DOHH2 (cell line): ENCODE results near the gene SLC9C2.

Experiments used
- H3F3A ChIP-seq: fragments of 200-600 bp; sonication (generic), shearing (Covaris generic); 2 replicates; pipeline ENCODE4 v1.6.0; 2016; ENCODE audit warnings: antibody characterized with exemption, mild to moderate bottlenecking; ENCODE audit not compliant: control insufficient read depth, insufficient read depth
- H3K27ac ChIP-seq: fragments of 200-600 bp; sonication (generic); 2 replicates; pipeline ENCODE4 v1.5.1; 2014; ENCODE audit warnings: low read depth, mild to moderate bottlenecking, low read length, moderate library complexity
- H3K27me3 ChIP-seq: fragments of 200-600 bp; sonication (generic); 2 replicates; pipeline ENCODE4 v1.6.1; 2014; ENCODE audit warnings: mild to moderate bottlenecking, low read length, mixed read lengths; ENCODE audit not compliant: control insufficient read depth
- H3K36me3 ChIP-seq: fragments of 200-600 bp; sonication (generic); 2 replicates; pipeline ENCODE4 v1.6.1; 2014; ENCODE audit warnings: mild to moderate bottlenecking, low read length, moderate library complexity, mixed read lengths; ENCODE audit not compliant: control insufficient read depth
- H3K4me1 ChIP-seq: fragments of 200-600 bp; sonication (generic); 2 replicates; pipeline ENCODE4 v1.6.1; 2014; ENCODE audit warnings: mild to moderate bottlenecking, low read length, mixed read lengths; ENCODE audit not compliant: control insufficient read depth
- H3K4me2 ChIP-seq: fragments of 200-600 bp; sonication (generic); 2 replicates; pipeline ENCODE4 v1.6.0; 2014; ENCODE audit warnings: mild to moderate bottlenecking, low read length, moderate library complexity
- H3K4me3 ChIP-seq: fragments of 200-600 bp; sonication (generic); 2 replicates; pipeline ENCODE4 v1.5.1; 2014; ENCODE audit warnings: mild to moderate bottlenecking, low read length, mixed read lengths
- H3K79me2 ChIP-seq: fragments of 200-600 bp; sonication (generic); 2 replicates; pipeline ENCODE4 v1.6.1; 2014; ENCODE audit warnings: mild to moderate bottlenecking, low read length, mixed read lengths; ENCODE audit not compliant: control insufficient read depth
- H3K9me2 ChIP-seq: fragments of 200-600 bp; sonication (generic); replicated peaks from 2 replicates; pipeline ENCODE4 v1.6.1; 2014; ENCODE audit warnings: mild to moderate bottlenecking, low read length, mixed read lengths; ENCODE audit not compliant: control insufficient read depth
- H3K9me3 ChIP-seq: fragments of 200-600 bp; sonication (generic); 2 replicates; pipeline ENCODE4 v1.6.1; 2014; ENCODE audit warnings: antibody characterized with exemption, low read length, mixed read lengths; ENCODE audit not compliant: control insufficient read depth, insufficient read depth
- H4K20me1 ChIP-seq: fragments of 200-600 bp; sonication (generic); 2 replicates; pipeline ENCODE4 v1.6.0; 2014; ENCODE audit warnings: low read depth, mild to moderate bottlenecking, antibody characterized with exemption, low read length, moderate library complexity; ENCODE audit not compliant: control insufficient read depth, insufficient read depth
- EZH2phosphoT487 ChIP-seq: fragments of 200-600 bp; sonication (generic); IDR thresholded peaks from 2 replicates; pipeline ENCODE4 v1.6.1; 2017; ENCODE audit warnings: borderline replicate concordance, mild to moderate bottlenecking, antibody characterized with exemption, low read length, moderate library complexity, mixed read lengths
- TF ChIP-seq, protein P1 (sequence below): fragments of 200-600 bp; sonication (generic); IDR thresholded peaks from one replicate; pipeline ENCODE4 v1.5.1; 2014; ENCODE audit warnings: antibody characterized with exemption, mild to moderate bottlenecking, low read depth, low read length; ENCODE audit not compliant: poor library complexity, severe bottlenecking

SLC9C2 gene

DNA sequence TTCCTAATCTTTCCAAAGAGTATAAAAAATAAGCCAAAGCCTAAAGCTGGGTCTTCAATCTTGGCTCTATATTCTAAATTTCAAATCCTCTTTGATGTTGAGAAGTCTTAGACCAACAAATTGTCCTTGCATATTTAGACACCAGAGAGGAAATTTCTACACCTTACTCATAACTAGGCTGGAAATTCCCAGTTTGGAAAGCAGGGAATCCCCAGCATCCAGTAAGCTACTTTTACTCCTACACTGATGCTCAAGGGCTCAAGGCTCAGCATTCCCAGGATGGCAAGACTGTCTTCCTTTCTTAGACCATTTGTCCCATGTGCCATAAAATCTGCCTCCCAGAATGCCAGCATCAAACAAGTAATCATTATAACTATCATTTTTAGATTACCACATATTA, 97.5 kb downstream of the SLC9C2 start:
- TF ChIP-seq, protein P1, sequence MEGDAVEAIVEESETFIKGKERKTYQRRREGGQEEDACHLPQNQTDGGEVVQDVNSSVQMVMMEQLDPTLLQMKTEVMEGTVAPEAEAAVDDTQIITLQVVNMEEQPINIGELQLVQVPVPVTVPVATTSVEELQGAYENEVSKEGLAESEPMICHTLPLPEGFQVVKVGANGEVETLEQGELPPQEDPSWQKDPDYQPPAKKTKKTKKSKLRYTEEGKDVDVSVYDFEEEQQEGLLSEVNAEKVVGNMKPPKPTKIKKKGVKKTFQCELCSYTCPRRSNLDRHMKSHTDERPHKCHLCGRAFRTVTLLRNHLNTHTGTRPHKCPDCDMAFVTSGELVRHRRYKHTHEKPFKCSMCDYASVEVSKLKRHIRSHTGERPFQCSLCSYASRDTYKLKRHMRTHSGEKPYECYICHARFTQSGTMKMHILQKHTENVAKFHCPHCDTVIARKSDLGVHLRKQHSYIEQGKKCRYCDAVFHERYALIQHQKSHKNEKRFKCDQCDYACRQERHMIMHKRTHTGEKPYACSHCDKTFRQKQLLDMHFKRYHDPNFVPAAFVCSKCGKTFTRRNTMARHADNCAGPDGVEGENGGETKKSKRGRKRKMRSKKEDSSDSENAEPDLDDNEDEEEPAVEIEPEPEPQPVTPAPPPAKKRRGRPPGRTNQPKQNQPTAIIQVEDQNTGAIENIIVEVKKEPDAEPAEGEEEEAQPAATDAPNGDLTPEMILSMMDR, result no peak
- no peak for TF ChIP-seq EZH2phosphoT487
- no peaks in the 10 kb centered on the region for H3F3A ChIP-seq
- H3K9me3 ChIP-seq, result no peaks in the 10 kb centered on the region
- H3K27me3 ChIP-seq, result no peaks in the 10 kb centered on the region
- H3K4me3 ChIP-seq, result no peak overlapping the region
- no peaks in the 10 kb centered on the region for H3K79me2 ChIP-seq
- H3K9me2 ChIP-seq, result no peaks in the 10 kb centered on the region
- no peaks in the 10 kb centered on the region for H3K36me3 ChIP-seq
- no peak overlapping the region for H3K27ac ChIP-seq
- H3K4me1 ChIP-seq, result no peaks in the 10 kb centered on the region
- no peaks in the 10 kb centered on the region for H4K20me1 ChIP-seq
- H3K4me2 ChIP-seq, result no peak overlapping the region

DNA sequence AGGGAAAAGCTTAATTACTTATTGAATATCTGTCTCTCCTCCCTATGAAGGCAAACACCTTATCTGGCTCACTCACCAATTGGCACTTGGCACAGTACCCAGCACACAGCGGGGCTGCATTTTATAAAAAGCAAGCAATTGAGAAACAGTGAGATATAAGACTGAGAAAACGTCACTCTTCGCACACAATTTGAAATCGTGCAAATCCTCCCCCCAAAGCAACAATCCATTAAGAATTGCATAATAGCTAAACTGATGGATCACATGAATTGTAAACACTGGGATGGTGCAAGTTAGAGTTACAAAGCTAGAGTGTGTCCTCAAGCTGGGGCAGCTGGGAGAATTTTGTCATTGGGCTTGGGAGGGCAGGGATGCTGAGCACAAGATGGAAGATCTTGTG, 98.6 kb downstream of the SLC9C2 start:
- Histone ChIP-seq H3F3A (no peaks in the 10 kb centered on the region), H3K79me2 (no peaks in the 10 kb centered on the region), H3K4me1 (no peaks in the 10 kb centered on the region), H3K27me3 (no peaks in the 10 kb centered on the region), H4K20me1 (no peaks in the 10 kb centered on the region), H3K27ac (no peak overlapping the region), H3K9me2 (no peaks in the 10 kb centered on the region), H3K9me3 (no peaks in the 10 kb centered on the region), H3K4me3 (no peak overlapping the region), H3K36me3 (no peaks in the 10 kb centered on the region), H3K4me2 (no peak overlapping the region)
- TF ChIP-seq, protein P1, result no peak
- TF ChIP-seq EZH2phosphoT487, result no peak

DNA sequence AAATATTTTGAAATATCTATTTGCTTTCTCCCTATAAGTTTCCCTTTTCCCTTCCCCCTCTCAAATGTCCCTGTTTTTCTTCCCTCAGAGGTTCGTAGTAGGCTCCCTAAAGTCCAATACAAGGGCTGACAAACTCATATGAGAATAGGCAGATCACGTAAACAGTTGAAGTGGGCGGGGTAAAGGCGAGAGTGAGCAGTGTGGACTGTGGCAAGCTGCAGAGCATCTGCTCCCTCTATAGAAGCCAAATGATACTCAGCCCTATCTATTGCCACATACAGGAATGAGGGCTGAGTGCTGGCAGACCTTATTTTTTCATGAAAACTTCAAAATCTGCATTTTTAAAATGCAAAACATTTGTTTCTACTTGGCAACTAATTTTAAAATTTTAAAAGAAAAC, 99.5 kb downstream of the SLC9C2 start:
- Histone ChIP-seq H3K9me3 (no peaks in the 10 kb centered on the region), H3K4me3 (no peak overlapping the region), H3K27me3 (no peaks in the 10 kb centered on the region), H3K36me3 (no peaks in the 10 kb centered on the region), H3K4me1 (no peaks in the 10 kb centered on the region), H3K9me2 (no peaks in the 10 kb centered on the region), H4K20me1 (no peaks in the 10 kb centered on the region), H3K4me2 (no peak overlapping the region), H3K27ac (no peak overlapping the region), H3K79me2 (no peaks in the 10 kb centered on the region), H3F3A (no peaks in the 10 kb centered on the region)
- TF ChIP-seq EZH2phosphoT487, result no peak
- TF ChIP-seq, protein P1, result no peak

DNA sequence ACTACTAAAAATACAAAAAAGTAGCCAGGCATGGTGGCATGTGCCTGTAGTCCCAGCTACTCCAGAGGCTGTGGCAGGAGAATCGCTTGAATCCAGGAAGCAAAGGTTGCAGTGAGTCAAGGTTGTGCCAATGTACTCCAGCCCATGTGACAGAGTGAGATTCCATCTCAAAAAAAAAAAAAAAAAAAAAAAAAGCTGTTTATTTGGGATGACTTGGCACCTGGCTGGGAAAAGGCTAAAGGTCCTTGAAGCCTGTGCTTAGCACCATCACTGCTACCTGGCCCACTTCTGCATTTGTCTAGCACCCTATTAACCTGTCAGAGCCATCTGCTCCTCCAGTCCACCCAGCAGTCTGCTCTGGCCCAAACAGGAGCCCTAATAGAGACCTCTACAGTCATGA, 100.8 kb downstream of the SLC9C2 start:
- Histone ChIP-seq H3K9me2 (no peaks in the 10 kb centered on the region), H3K4me2 (no peak overlapping the region), H4K20me1 (no peaks in the 10 kb centered on the region), H3K9me3 (no peaks in the 10 kb centered on the region), H3K4me3 (no peak overlapping the region), H3K27me3 (no peaks in the 10 kb centered on the region), H3K79me2 (no peaks in the 10 kb centered on the region), H3K4me1 (no peaks in the 10 kb centered on the region), H3K27ac (no peak overlapping the region), H3K36me3 (no peaks in the 10 kb centered on the region), H3F3A (no peaks in the 10 kb centered on the region)
- no peak for TF ChIP-seq EZH2phosphoT487
- TF ChIP-seq, protein P1, result no peak
